Activated naive CD4-positive, alpha-beta T cell treated with anti-CD3 and anti-CD28 coated beads, Interleukin-2, amount 10 ng/mL, durations not matched to agents 7 days and 5 days (primary cell): ENCODE measurements around the gene ATP23.

Experiments
- CTCF ChIA-PET: fragments of 350-600 bp; sonication (Branson Sonifier 250); formaldehyde crosslinking; loops from one replicate; lab custom pipeline; 2021; ENCODE audit warnings: antibody characterized with exemption; lab: Charles Lee
- DNase-seq: peaks from one replicate; pipeline ENCODE4 v3.0.0-alpha.2; 2020
- H3K27ac Mint-ChIP-seq: one replicate; pipeline ENCODE4 v1.8.0; 2021; ENCODE audit warnings: mild to moderate bottlenecking, moderate library complexity, mixed read lengths
- H3K27me3 Mint-ChIP-seq: one replicate; pipeline ENCODE4 v1.8.0; 2021; ENCODE audit warnings: mild to moderate bottlenecking, mixed read lengths
- H3K36me3 Mint-ChIP-seq: one replicate; pipeline ENCODE4 v1.8.0; 2021; ENCODE audit warnings: mixed read lengths
- H3K4me1 Mint-ChIP-seq: one replicate; pipeline ENCODE4 v1.8.0; 2021; ENCODE audit warnings: mixed read lengths
- H3K4me3 Mint-ChIP-seq: one replicate; pipeline ENCODE4 v1.8.0; 2021; ENCODE audit warnings: mild to moderate bottlenecking, moderate library complexity, mixed read lengths
- H3K9me3 Mint-ChIP-seq: one replicate; pipeline ENCODE4 v1.8.0; 2021; ENCODE audit warnings: mixed read lengths

The ATP23 gene

GRCh38 chr12:57941165-57941894, at the start of gene ATP23:
Gene ATP23, plus strand, starts transcription at chr12:57941567. Its CDS starts 135 bp downstream, at chr12:57941702.
- no peaks in the 10 kb centered on the region for H3K27me3 Mint-ChIP-seq
- peak within 1 kb of the TSS; percentile 89 for H3K4me3 Mint-ChIP-seq
- H3K4me1 Mint-ChIP-seq = peaks cover 54% of the 10 kb centered on the region
- peak within 1 kb of the TSS; percentile 99 for H3K27ac Mint-ChIP-seq
- DNase-seq = peak; percentile 94
- H3K36me3 Mint-ChIP-seq = peaks cover 12% of the 10 kb centered on the region
- CTCF ChIA-PET = interaction anchor here (0.7 kb wide), 1 partner anchor 46 kb away, joined by 3 read pairs; no protein-coding TSS in a partner anchor
- no peaks in the 10 kb centered on the region for H3K9me3 Mint-ChIP-seq

GRCh38 chr12:57892232-57892972, 49.0 kb upstream of the ATP23 start:
- peaks cover 33% of the 10 kb centered on the region for H3K27me3 Mint-ChIP-seq
- H3K36me3 Mint-ChIP-seq = no peaks in the 10 kb centered on the region
- DNase-seq = no peak
- CTCF ChIA-PET = interaction anchor here (1.9 kb wide), 1 partner anchor 13 kb away, joined by 9 read pairs; no protein-coding TSS in a partner anchor
- H3K9me3 Mint-ChIP-seq = no peaks in the 10 kb centered on the region
- peaks cover 51% of the 10 kb centered on the region for H3K4me1 Mint-ChIP-seq
- H3K4me3 Mint-ChIP-seq = no peak overlapping the region
- H3K27ac Mint-ChIP-seq = no peak overlapping the region

GRCh38 chr12:57893431-57894353, 47.7 kb upstream of the ATP23 start:
- no peaks in the 10 kb centered on the region for H3K36me3 Mint-ChIP-seq

GRCh38 chr12:57894399-57895292, 46.7 kb upstream of the ATP23 start:
- no peak for DNase-seq
- Mint-ChIP-seq H3K36me3 (no peaks in the 10 kb centered on the region), H3K9me3 (no peaks in the 10 kb centered on the region), H3K27ac (peak overlapping the region; percentile 66), H3K27me3 (peaks cover 26% of the 10 kb centered on the region), H3K4me3 (no peak overlapping the region), H3K4me1 (peaks cover 57% of the 10 kb centered on the region)
- CTCF ChIA-PET = interaction anchor here (0.7 to 4.3 kb wide), 9 partner anchors 8 to 112 kb away, joined by 3 to 30 read pairs (median 3); partner anchors contain the start of genes ATP23 and TSFM

More at GRCh38 chr12:57893431-57894353, 47.7 kb upstream of the ATP23 start:
- H3K4me1 Mint-ChIP-seq = peaks cover 52% of the 10 kb centered on the region
- no peak for DNase-seq
- no peaks in the 10 kb centered on the region for H3K9me3 Mint-ChIP-seq
- peaks cover 27% of the 10 kb centered on the region for H3K27me3 Mint-ChIP-seq
- no peak overlapping the region for H3K27ac Mint-ChIP-seq
- CTCF ChIA-PET = interaction anchor here (0.7 to 4.3 kb wide), 4 partner anchors 9 to 90 kb away, joined by 3 to 30 read pairs (median 8); no protein-coding TSS in a partner anchor
- H3K4me3 Mint-ChIP-seq = no peak overlapping the region

- Mint-ChIP-seq H3K4me1 (peaks cover 57% of the 10 kb centered on the region), H3K27ac (peak overlapping the region; percentile 35), H3K4me3 (peak overlapping the region; percentile 52), H3K27me3 (peaks cover 19% of the 10 kb centered on the region), H3K36me3 (no peaks in the 10 kb centered on the region), H3K9me3 (no peaks in the 10 kb centered on the region)
- CTCF ChIA-PET = interaction anchor here (0.8 to 12.4 kb wide), 14 partner anchors 8 to 139 kb away, joined by 3 to 147 read pairs (median 8); partner anchors contain the start of genes ATP23 and TSFM
- DNase-seq = no peak
Measured at GRCh38 chr12:57895389-57896114, 45.8 kb upstream of the ATP23 start.

- peaks cover 19% of the 10 kb centered on the region for H3K27me3 Mint-ChIP-seq
- H3K9me3 Mint-ChIP-seq = no peaks in the 10 kb centered on the region
- DNase-seq = no peak
- peak overlapping the region; percentile 52 for H3K4me3 Mint-ChIP-seq
- peak overlapping the region; percentile 35 for H3K27ac Mint-ChIP-seq
- H3K36me3 Mint-ChIP-seq = no peaks in the 10 kb centered on the region
- CTCF ChIA-PET = interaction anchor here (1.4 to 12.4 kb wide), 16 partner anchors 8 to 139 kb away, joined by 3 to 147 read pairs (median 8); partner anchors contain the start of genes ATP23, CTDSP2 and TSFM
- H3K4me1 Mint-ChIP-seq = peaks cover 57% of the 10 kb centered on the region
Measured at GRCh38 chr12:57896115-57896433, 45.3 kb upstream of the ATP23 start.

GRCh38 chr12:57896434-57897201, 44.7 kb upstream of the ATP23 start:
- CTCF ChIA-PET = interaction anchor here (1.4 to 12.4 kb wide), 15 partner anchors 8 to 140 kb away, joined by 3 to 147 read pairs (median 8); partner anchors contain the start of genes CTDSP2 and TSFM
- H3K4me1 Mint-ChIP-seq = peaks cover 57% of the 10 kb centered on the region

GRCh38 chr12:57897286-57897974, 43.9 kb upstream of the ATP23 start:
- Mint-ChIP-seq H3K9me3 (no peaks in the 10 kb centered on the region), H3K4me1 (peaks cover 57% of the 10 kb centered on the region), H3K27me3 (peaks cover 15% of the 10 kb centered on the region), H3K36me3 (no peaks in the 10 kb centered on the region), H3K27ac (peak overlapping the region; percentile 93), H3K4me3 (peak overlapping the region; percentile 71)
- CTCF ChIA-PET = interaction anchor here (1.4 to 12.4 kb wide), 14 partner anchors 7 to 141 kb away, joined by 3 to 147 read pairs (median 8); partner anchors contain the start of genes CTDSP2 and TSFM
- DNase-seq = no peak

More at GRCh38 chr12:57896434-57897201, 44.7 kb upstream of the ATP23 start:
- Mint-ChIP-seq H3K4me3 (peak overlapping the region; percentile 71), H3K27ac (peak overlapping the region; percentile 34), H3K9me3 (no peaks in the 10 kb centered on the region), H3K27me3 (peaks cover 19% of the 10 kb centered on the region), H3K36me3 (no peaks in the 10 kb centered on the region)
- DNase-seq = peak; percentile 41

- CTCF ChIA-PET = interaction anchor here (0.8 to 12.4 kb wide), 16 partner anchors 9 to 142 kb away, joined by 3 to 147 read pairs (median 5); partner anchors contain the start of genes CTDSP2 and MARCHF9
Measured at GRCh38 chr12:57898308-57898970, 42.9 kb upstream of the ATP23 start.

GRCh38 chr12:57899010-57899662, 42.2 kb upstream of the ATP23 start:
- Mint-ChIP-seq H3K4me3 (peak overlapping the region; percentile 39), H3K36me3 (no peaks in the 10 kb centered on the region), H3K4me1 (peaks cover 55% of the 10 kb centered on the region), H3K27me3 (peaks cover 14% of the 10 kb centered on the region), H3K9me3 (no peaks in the 10 kb centered on the region), H3K27ac (peak overlapping the region; percentile 93)
- CTCF ChIA-PET = interaction anchor here (0.8 to 12.4 kb wide), 15 partner anchors 10 to 143 kb away, joined by 3 to 147 read pairs (median 5); partner anchors contain the start of genes CTDSP2 and MARCHF9
- peak; percentile 76 for DNase-seq

More at GRCh38 chr12:57898308-57898970, 42.9 kb upstream of the ATP23 start:
- Mint-ChIP-seq H3K27me3 (peaks cover 14% of the 10 kb centered on the region), H3K36me3 (no peaks in the 10 kb centered on the region), H3K27ac (peak overlapping the region; percentile 93), H3K4me3 (peak overlapping the region; percentile 11), H3K9me3 (no peaks in the 10 kb centered on the region), H3K4me1 (peaks cover 57% of the 10 kb centered on the region)
- DNase-seq = peak; percentile 36
